OCI-LY7 (cell line): ENCODE measurements around the gene IRF7.

ENCODE experiments used
- CTCF ChIP-seq: fragments of 200-600 bp; sonication (generic); conservative IDR thresholded peaks from 2 replicates; pipeline ENCODE4 v1.5.1; 2014; ENCODE audit warnings: mild to moderate bottlenecking, antibody characterized with exemption, low read length, moderate library complexity, mixed read lengths
- EZH2phosphoT487 ChIP-seq: fragments of 200-600 bp; sonication (generic); IDR thresholded peaks from 2 replicates; pipeline ENCODE4 v1.6.1; 2018; ENCODE audit warnings: low read depth, borderline replicate concordance, mild to moderate bottlenecking, mixed run types, antibody characterized with exemption, low read length, moderate library complexity, mixed read lengths

GRCh38 chr11:635945-636510 is 20.3 kb upstream of the IRF7 start:
- TF ChIP-seq CTCF (no peak), EZH2phosphoT487 (no peak)
